Neural cell (in vitro differentiated cells): ENCODE data around the gene SRP14.

Experiments used
- CTCF ChIP-seq: fragments of 450-650 bp; IDR thresholded peaks from 2 replicates; pipeline ENCODE4 v1.5.1; 2014; ENCODE audit warnings: antibody characterized with exemption, mild to moderate bottlenecking, moderate library complexity; ENCODE audit not compliant: poor library complexity, severe bottlenecking
- EZH2 ChIP-seq: fragments of 200-600, 300-800 bp; shearing (Covaris generic), sonication (generic); IDR thresholded peaks from 2 replicates; pipeline ENCODE4 v1.6.1; 2014; ENCODE audit warnings: antibody characterized with exemption, low read length, borderline replicate concordance, mild to moderate bottlenecking; ENCODE audit not compliant: insufficient read depth, poor library complexity, severe bottlenecking
- MXI1 ChIP-seq: fragments of 450-650 bp; conservative IDR thresholded peaks from 2 replicates; pipeline ENCODE4 v1.6.1; 2014; ENCODE audit warnings: antibody characterized with exemption, mild to moderate bottlenecking; ENCODE audit not compliant: poor library complexity, severe bottlenecking
- POLR2AphosphoS5 ChIP-seq: IDR thresholded peaks from 2 replicates; pipeline ENCODE4 v1.6.1; 2012
- RAD21 ChIP-seq: fragments of 450-650 bp; conservative IDR thresholded peaks from 2 replicates; pipeline ENCODE4 v1.6.1; 2014; ENCODE audit warnings: antibody characterized with exemption, mild to moderate bottlenecking, moderate library complexity
- REST ChIP-seq: IDR thresholded peaks from 2 replicates; pipeline ENCODE4 v1.6.1; 2012; ENCODE audit warnings: borderline replicate concordance
- SMC3 ChIP-seq: fragments of 450-650 bp; conservative IDR thresholded peaks from 2 replicates; pipeline ENCODE4 v1.6.1; 2014; ENCODE audit warnings: antibody characterized with exemption, mild to moderate bottlenecking, moderate library complexity; ENCODE audit not compliant: poor library complexity

- TF ChIP-seq CTCF (no peak), SMC3 (no peak), RAD21 (no peak), POLR2AphosphoS5 (no peak), EZH2 (no peak), REST (no peak), MXI1 (no peak)
Measured at GRCh38 chr15:40016224-40016865, 22.6 kb downstream of the SRP14 start.
